ENCODE data around the gene CTNNA1. TPM values are rescaled to one million over a fixed set of nuclear protein-coding genes. Genes with fewer than 3 reads are reported as not detected.

The CTNNA1 gene
- polyA plus RNA-seq, 1 experiment, result 140 TPM

GRCh38 chr5:138898299-138898698 is 145.1 kb downstream of the CTNNA1 start:
- no peak for DNase-seq (ENCODE audit: low read depth, low spot score)
- POLR2A ChIA-PET, result no interaction called here
- Histone ChIP-seq H3K27me3 (ENCODE audit: control insufficient read depth, insufficient read depth, low read length) (no peaks in the 10 kb centered on the region), H3K27ac (ENCODE audit: low read depth, low read length) (no peak overlapping the region), H3K9me3 (ENCODE audit: control insufficient read depth, insufficient read depth, low read length) (no peaks in the 10 kb centered on the region), H3K4me3 (ENCODE audit: low read depth, low read length) (no peak overlapping the region)
- CTCF ChIA-PET, result interaction anchor here (0.6 kb wide), 1 partner anchor 1290 kb away, joined by 5 read pairs; no protein-coding TSS in a partner anchor
- TF ChIP-seq, protein P1, sequence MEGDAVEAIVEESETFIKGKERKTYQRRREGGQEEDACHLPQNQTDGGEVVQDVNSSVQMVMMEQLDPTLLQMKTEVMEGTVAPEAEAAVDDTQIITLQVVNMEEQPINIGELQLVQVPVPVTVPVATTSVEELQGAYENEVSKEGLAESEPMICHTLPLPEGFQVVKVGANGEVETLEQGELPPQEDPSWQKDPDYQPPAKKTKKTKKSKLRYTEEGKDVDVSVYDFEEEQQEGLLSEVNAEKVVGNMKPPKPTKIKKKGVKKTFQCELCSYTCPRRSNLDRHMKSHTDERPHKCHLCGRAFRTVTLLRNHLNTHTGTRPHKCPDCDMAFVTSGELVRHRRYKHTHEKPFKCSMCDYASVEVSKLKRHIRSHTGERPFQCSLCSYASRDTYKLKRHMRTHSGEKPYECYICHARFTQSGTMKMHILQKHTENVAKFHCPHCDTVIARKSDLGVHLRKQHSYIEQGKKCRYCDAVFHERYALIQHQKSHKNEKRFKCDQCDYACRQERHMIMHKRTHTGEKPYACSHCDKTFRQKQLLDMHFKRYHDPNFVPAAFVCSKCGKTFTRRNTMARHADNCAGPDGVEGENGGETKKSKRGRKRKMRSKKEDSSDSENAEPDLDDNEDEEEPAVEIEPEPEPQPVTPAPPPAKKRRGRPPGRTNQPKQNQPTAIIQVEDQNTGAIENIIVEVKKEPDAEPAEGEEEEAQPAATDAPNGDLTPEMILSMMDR (IDR thresholded peaks at IDR 0.05; ENCODE audit: low read depth, low read length), result no peak

DNA sequence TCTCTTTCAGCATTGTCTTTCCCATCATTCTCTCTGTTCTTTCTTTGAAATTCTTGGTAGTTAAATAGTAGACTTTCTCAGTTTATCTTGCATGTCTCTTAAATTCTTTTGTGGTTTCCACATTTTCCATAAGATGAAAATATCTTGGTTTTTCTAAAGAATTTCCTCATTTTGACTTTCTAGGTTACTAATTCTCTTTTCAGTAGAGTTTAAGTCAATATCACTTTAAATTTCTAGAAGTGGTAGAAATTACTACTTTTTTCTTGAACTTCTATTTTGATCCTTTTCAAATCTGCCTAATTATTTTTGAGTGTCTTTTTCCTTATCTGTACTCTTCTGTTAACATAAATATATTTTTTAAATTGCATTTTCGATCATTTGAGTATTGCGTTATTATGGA is 145.5 kb downstream of the CTNNA1 start:
- H3K27me3 ChIP-seq (ENCODE audit: control insufficient read depth, insufficient read depth, low read length), result no peaks in the 10 kb centered on the region
- DNase-seq (ENCODE audit: low read depth, low spot score), result no peak
- ChIA-PET POLR2A (no interaction called here), CTCF (no interaction called here)
- no peak overlapping the region for H3K4me3 ChIP-seq (ENCODE audit: low read depth, low read length)
- H3K9me3 ChIP-seq (ENCODE audit: control insufficient read depth, insufficient read depth, low read length), result no peaks in the 10 kb centered on the region
- no peak overlapping the region for H3K27ac ChIP-seq (ENCODE audit: low read depth, low read length)
- TF ChIP-seq, protein P1 (IDR thresholded peaks at IDR 0.05; ENCODE audit: low read depth, low read length), result no peak

GRCh38 chr5:138900281-138900965 is 147.2 kb downstream of the CTNNA1 start:
- ChIA-PET POLR2A (no interaction called here), CTCF (no interaction called here)
- DNase-seq (ENCODE audit: low read depth, low spot score), result peak; percentile 13
- Histone ChIP-seq H3K9me3 (ENCODE audit: control insufficient read depth, insufficient read depth, low read length) (no peaks in the 10 kb centered on the region), H3K27ac (ENCODE audit: low read depth, low read length) (peak overlapping the region; percentile 43), H3K4me3 (ENCODE audit: low read depth, low read length) (no peak overlapping the region), H3K27me3 (ENCODE audit: control insufficient read depth, insufficient read depth, low read length) (no peaks in the 10 kb centered on the region)
- TF ChIP-seq, protein P1 (IDR thresholded peaks at IDR 0.05; ENCODE audit: low read depth, low read length), result no peak

- Histone ChIP-seq H3K4me3 (ENCODE audit: low read depth, low read length) (no peak overlapping the region), H3K27me3 (ENCODE audit: control insufficient read depth, insufficient read depth, low read length) (no peaks in the 10 kb centered on the region), H3K27ac (ENCODE audit: low read depth, low read length) (no peak overlapping the region), H3K9me3 (ENCODE audit: control insufficient read depth, insufficient read depth, low read length) (no peaks in the 10 kb centered on the region)
- TF ChIP-seq, protein P1 (IDR thresholded peaks at IDR 0.05; ENCODE audit: low read depth, low read length), result no peak
- CTCF ChIA-PET, result interaction anchor here (0.7 kb wide), 1 partner anchor 361 kb away, joined by 3 read pairs; no protein-coding TSS in a partner anchor
- no peak for DNase-seq (ENCODE audit: low read depth, low spot score)
- POLR2A ChIA-PET, result no interaction called here
Measured at GRCh38 chr5:138901716-138902115, 148.5 kb downstream of the CTNNA1 start.

GRCh38 chr5:138903130-138903775 is 150.0 kb downstream of the CTNNA1 start:
- peak; percentile 7 for DNase-seq (ENCODE audit: low read depth, low spot score)
- POLR2A ChIA-PET, result no interaction called here
- TF ChIP-seq, protein P1 (IDR thresholded peaks at IDR 0.05; ENCODE audit: low read depth, low read length), result no peak
- Histone ChIP-seq H3K4me3 (ENCODE audit: low read depth, low read length) (no peak overlapping the region), H3K27ac (ENCODE audit: low read depth, low read length) (no peak overlapping the region), H3K27me3 (ENCODE audit: control insufficient read depth, insufficient read depth, low read length) (no peaks in the 10 kb centered on the region), H3K9me3 (ENCODE audit: control insufficient read depth, insufficient read depth, low read length) (no peaks in the 10 kb centered on the region)
- CTCF ChIA-PET, result no interaction called here
